ENCODE measurements around the gene SDF4.

Gene SDF4

GRCh38 chr1:1272341-1273208 is 40.8 kb upstream of the SDF4 start:
- Histone ChIP-seq H3K4me3 (ENCODE audit: insufficient read depth, low read length, poor library complexity, severe bottlenecking) (peak overlapping the region; percentile 92), H3K9me3 (ENCODE audit: insufficient read depth, low read length) (no peaks in the 10 kb centered on the region), H4K20me1 (ENCODE audit: low read depth, low read length) (peaks cover 4% of the 10 kb centered on the region; the same call in 1 of the 2 replicates), H3K27me3 (ENCODE audit: low read length) (no peaks in the 10 kb centered on the region), H3K9me2 (replicated peaks; ENCODE audit: insufficient read depth, low read length) (no peaks in the 10 kb centered on the region), H3F3A (ENCODE audit: insufficient read depth) (no peaks in the 10 kb centered on the region), H3K79me2 (ENCODE audit: insufficient read depth, low read length) (peaks cover 44% of the 10 kb centered on the region), H3K36me3 (ENCODE audit: low read length) (no peaks in the 10 kb centered on the region), H3K4me2 (ENCODE audit: low read depth, low read length, poor library complexity, severe bottlenecking) (peak overlapping the region; percentile 90), H3K27ac (ENCODE audit: low read depth, low read length) (no peak overlapping the region; the same call in 1 of the 2 replicates), H3K9ac (ENCODE audit: low read length) (peak overlapping the region; percentile 97), H2AFZ (ENCODE audit: low read depth, low read length, severe bottlenecking) (no peak overlapping the region)
- no peak for TF ChIP-seq EZH2phosphoT487 (conservative IDR thresholded peaks at IDR 0.05; ENCODE audit: low read length)
- TF ChIP-seq, protein P1, sequence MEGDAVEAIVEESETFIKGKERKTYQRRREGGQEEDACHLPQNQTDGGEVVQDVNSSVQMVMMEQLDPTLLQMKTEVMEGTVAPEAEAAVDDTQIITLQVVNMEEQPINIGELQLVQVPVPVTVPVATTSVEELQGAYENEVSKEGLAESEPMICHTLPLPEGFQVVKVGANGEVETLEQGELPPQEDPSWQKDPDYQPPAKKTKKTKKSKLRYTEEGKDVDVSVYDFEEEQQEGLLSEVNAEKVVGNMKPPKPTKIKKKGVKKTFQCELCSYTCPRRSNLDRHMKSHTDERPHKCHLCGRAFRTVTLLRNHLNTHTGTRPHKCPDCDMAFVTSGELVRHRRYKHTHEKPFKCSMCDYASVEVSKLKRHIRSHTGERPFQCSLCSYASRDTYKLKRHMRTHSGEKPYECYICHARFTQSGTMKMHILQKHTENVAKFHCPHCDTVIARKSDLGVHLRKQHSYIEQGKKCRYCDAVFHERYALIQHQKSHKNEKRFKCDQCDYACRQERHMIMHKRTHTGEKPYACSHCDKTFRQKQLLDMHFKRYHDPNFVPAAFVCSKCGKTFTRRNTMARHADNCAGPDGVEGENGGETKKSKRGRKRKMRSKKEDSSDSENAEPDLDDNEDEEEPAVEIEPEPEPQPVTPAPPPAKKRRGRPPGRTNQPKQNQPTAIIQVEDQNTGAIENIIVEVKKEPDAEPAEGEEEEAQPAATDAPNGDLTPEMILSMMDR (IDR thresholded peaks at IDR 0.05; ENCODE audit: insufficient read depth, low read length, poor library complexity, severe bottlenecking), result no peak

DNA sequence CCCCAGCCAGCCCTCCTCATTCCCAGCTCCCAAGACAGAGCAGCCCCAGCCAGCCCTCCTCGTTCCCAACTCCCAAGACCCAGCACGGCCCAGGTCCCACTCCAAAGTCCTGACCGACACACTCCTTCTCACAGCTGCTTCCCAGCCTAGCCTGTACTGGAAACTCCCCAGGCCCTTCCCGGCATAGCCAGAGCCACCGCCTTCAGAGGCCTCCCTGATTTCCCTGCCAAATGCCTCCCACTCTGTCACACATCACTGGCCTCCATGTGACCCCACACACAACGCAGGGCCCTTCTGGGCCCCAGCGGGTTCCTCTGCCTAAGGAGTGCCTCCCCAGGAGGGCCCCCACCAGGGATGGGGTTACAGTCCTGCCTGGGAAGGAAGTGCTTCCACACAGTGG is 39.0 kb upstream of the SDF4 start:
- no peaks in the 10 kb centered on the region for H3F3A ChIP-seq (ENCODE audit: insufficient read depth)
- no peak for TF ChIP-seq EZH2phosphoT487 (conservative IDR thresholded peaks at IDR 0.05; ENCODE audit: low read length)
- TF ChIP-seq, protein P1 (IDR thresholded peaks at IDR 0.05; ENCODE audit: insufficient read depth, low read length, poor library complexity, severe bottlenecking), result no peak
- no peak overlapping the region for H3K27ac ChIP-seq (ENCODE audit: low read depth, low read length)
- H3K4me2 ChIP-seq (ENCODE audit: low read depth, low read length, poor library complexity, severe bottlenecking), result no peak overlapping the region
- H3K79me2 ChIP-seq (ENCODE audit: insufficient read depth, low read length), result peaks cover 44% of the 10 kb centered on the region
- H2AFZ ChIP-seq (ENCODE audit: low read depth, low read length, severe bottlenecking), result no peak overlapping the region
- H3K27me3 ChIP-seq (ENCODE audit: low read length), result no peaks in the 10 kb centered on the region
- H3K9me3 ChIP-seq (ENCODE audit: insufficient read depth, low read length), result no peaks in the 10 kb centered on the region
- H3K9ac ChIP-seq (ENCODE audit: low read length), result no peak overlapping the region
- H4K20me1 ChIP-seq (ENCODE audit: low read depth, low read length), result peaks cover 4% of the 10 kb centered on the region; the same call in 1 of the 2 replicates
- H3K36me3 ChIP-seq (ENCODE audit: low read length), result no peaks in the 10 kb centered on the region
- H3K9me2 ChIP-seq (replicated peaks; ENCODE audit: insufficient read depth, low read length), result no peaks in the 10 kb centered on the region
- no peak overlapping the region for H3K4me3 ChIP-seq (ENCODE audit: insufficient read depth, low read length, poor library complexity, severe bottlenecking)

- Histone ChIP-seq H3K9ac (ENCODE audit: low read length) (no peak overlapping the region), H3K9me2 (replicated peaks; ENCODE audit: insufficient read depth, low read length) (no peaks in the 10 kb centered on the region), H3K4me3 (ENCODE audit: insufficient read depth, low read length, poor library complexity, severe bottlenecking) (no peak overlapping the region), H3K79me2 (ENCODE audit: insufficient read depth, low read length) (peaks cover 44% of the 10 kb centered on the region), H3K4me2 (ENCODE audit: low read depth, low read length, poor library complexity, severe bottlenecking) (no peak overlapping the region), H3K9me3 (ENCODE audit: insufficient read depth, low read length) (no peaks in the 10 kb centered on the region), H3K27ac (ENCODE audit: low read depth, low read length) (no peak overlapping the region), H2AFZ (ENCODE audit: low read depth, low read length, severe bottlenecking) (no peak overlapping the region), H3K36me3 (ENCODE audit: low read length) (no peaks in the 10 kb centered on the region), H3F3A (ENCODE audit: insufficient read depth) (no peaks in the 10 kb centered on the region), H4K20me1 (ENCODE audit: low read depth, low read length) (peaks cover 4% of the 10 kb centered on the region; the same call in 1 of the 2 replicates), H3K27me3 (ENCODE audit: low read length) (no peaks in the 10 kb centered on the region)
- TF ChIP-seq, protein P1 (IDR thresholded peaks at IDR 0.05; ENCODE audit: insufficient read depth, low read length, poor library complexity, severe bottlenecking), result no peak
- TF ChIP-seq EZH2phosphoT487 (conservative IDR thresholded peaks at IDR 0.05; ENCODE audit: low read length), result no peak
Measured at GRCh38 chr1:1268284-1268682, 36.5 kb upstream of the SDF4 start.

Measured in SU-DHL-6 (cell line).